ENCODE results near the gene ENC1. TPM values are rescaled to one million over a fixed set of nuclear protein-coding genes. Genes with fewer than 3 reads are reported as not detected.

Gene ENC1
- total and polyA plus RNA-seq, 4 donors: 6.8 to 31.5 (median 18.3) TPM

DNA sequence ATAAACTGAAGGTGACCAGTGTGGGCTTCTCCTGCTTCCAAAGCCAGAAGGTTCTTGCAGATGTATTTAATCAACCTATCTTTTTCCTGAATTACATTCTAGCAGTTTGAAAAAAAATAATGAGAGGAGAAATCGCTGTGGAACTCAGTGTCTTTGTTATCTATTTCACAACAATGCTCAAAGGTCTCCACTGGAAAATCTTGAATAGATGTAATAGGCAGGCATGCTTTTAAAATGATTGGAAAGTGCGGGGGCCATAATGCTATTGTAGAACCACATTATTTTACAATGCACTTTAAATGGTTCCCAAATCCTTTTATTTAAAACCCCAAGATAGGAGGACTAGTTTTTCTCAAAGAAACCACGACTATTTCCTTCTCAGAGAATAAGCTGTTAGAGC, 23.3 kb downstream of the ENC1 start:
- H3K4me3 ChIP-seq: no peak overlapping the region

DNA sequence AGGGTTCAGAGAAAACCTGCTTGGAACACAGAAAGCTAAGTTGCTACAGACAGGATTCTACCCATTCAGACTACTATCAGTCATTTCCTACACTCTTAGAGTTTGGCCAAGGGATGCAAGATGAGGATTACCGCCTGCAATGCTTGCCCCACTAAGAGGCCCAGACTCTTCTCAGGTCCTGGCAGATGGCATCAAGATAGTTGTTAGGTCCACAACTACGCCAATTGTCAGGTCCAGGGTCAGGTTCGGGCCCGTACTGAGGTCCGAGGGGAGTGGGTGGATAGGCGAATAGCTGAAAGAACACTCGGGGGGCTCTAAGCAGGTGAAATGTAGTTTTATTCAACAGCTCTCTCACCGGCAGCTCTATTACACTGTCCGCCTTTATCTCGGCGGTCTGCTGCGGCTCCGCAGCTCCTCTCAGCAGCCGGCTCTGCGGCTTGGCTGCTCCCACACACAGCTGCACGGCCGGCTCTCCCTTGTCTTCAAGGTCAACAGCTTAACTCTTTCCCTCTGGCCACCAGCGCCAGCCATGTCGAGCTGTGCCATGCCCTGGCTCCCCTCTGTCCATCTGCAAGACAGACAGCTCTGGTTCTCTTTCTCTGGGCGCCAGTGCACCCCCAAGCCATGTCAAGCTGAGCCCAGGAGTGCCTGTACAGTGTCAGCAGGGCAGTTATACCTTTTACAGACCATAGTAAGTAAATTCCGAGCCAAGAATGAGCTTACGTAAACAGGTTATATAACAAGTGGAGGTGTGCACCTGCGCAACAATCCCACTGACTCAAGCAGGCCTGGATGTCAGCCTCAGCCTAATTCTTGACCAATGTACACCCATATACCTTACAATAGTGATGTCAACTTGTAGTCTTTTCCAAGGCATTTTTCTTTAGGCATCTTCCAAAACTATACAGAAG, 24.0 kb downstream of the ENC1 start:
- DNase-seq (no peak), ATAC-seq (ENCODE audit: insufficient read depth, low FRiP score) (no peak)
- H3K4me1 ChIP-seq (ENCODE audit: control insufficient read depth in 5 of 5, insufficient read depth in 5 of 5, low read length in 5 of 5): no peaks in the 10 kb centered on the region
- no peak overlapping the region for H3K27ac ChIP-seq (ENCODE audit: low read depth in 1 of 2, low read length in 1 of 2)
- WGBS, 2 donors: 92 to 94% methylated on average over 23 of the region's 23 CpGs
- H3K36me3 ChIP-seq (ENCODE audit: control insufficient read depth in 4 of 4, insufficient read depth in 4 of 4, low read length in 4 of 4): no peaks in the 10 kb centered on the region
- no peak overlapping the region for H3K4me3 ChIP-seq
- no peaks in the 10 kb centered on the region for H3K27me3 ChIP-seq (ENCODE audit: control insufficient read depth in 3 of 3, insufficient read depth in 3 of 3, low read length in 2 of 3)
- TF ChIP-seq, protein P1, sequence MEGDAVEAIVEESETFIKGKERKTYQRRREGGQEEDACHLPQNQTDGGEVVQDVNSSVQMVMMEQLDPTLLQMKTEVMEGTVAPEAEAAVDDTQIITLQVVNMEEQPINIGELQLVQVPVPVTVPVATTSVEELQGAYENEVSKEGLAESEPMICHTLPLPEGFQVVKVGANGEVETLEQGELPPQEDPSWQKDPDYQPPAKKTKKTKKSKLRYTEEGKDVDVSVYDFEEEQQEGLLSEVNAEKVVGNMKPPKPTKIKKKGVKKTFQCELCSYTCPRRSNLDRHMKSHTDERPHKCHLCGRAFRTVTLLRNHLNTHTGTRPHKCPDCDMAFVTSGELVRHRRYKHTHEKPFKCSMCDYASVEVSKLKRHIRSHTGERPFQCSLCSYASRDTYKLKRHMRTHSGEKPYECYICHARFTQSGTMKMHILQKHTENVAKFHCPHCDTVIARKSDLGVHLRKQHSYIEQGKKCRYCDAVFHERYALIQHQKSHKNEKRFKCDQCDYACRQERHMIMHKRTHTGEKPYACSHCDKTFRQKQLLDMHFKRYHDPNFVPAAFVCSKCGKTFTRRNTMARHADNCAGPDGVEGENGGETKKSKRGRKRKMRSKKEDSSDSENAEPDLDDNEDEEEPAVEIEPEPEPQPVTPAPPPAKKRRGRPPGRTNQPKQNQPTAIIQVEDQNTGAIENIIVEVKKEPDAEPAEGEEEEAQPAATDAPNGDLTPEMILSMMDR (IDR thresholded peaks at IDR 0.05; ENCODE audit: control extremely low read depth, extremely low read depth): no peak
- no peaks in the 10 kb centered on the region for H3K9me3 ChIP-seq (ENCODE audit: control insufficient read depth in 4 of 4, insufficient read depth in 3 of 4, low read length in 3 of 4)
- no peak overlapping the region for H3K9ac ChIP-seq (ENCODE audit: insufficient read depth in 1 of 2, low read length in 2 of 2)

More for the DNA sequence above, 23.3 kb downstream of the ENC1 start:
- Histone ChIP-seq H3K4me1 (ENCODE audit: control insufficient read depth in 5 of 5, insufficient read depth in 5 of 5, low read length in 5 of 5) (no peaks in the 10 kb centered on the region), H3K9me3 (ENCODE audit: control insufficient read depth in 4 of 4, insufficient read depth in 3 of 4, low read length in 3 of 4) (no peaks in the 10 kb centered on the region), H3K9ac (ENCODE audit: insufficient read depth in 1 of 2, low read length in 2 of 2) (no peak overlapping the region), H3K27ac (ENCODE audit: low read depth in 1 of 2, low read length in 1 of 2) (no peak overlapping the region), H3K36me3 (ENCODE audit: control insufficient read depth in 4 of 4, insufficient read depth in 4 of 4, low read length in 4 of 4) (no peaks in the 10 kb centered on the region), H3K27me3 (ENCODE audit: control insufficient read depth in 3 of 3, insufficient read depth in 3 of 3, low read length in 2 of 3) (no peaks in the 10 kb centered on the region)
- ATAC-seq (ENCODE audit: insufficient read depth, low FRiP score): no peak
- WGBS, 2 donors: 73 to 78% methylated on average over 3 of the region's 3 CpGs
- TF ChIP-seq, protein P1 (IDR thresholded peaks at IDR 0.05; ENCODE audit: control extremely low read depth, extremely low read depth): no peak
- no peak for DNase-seq

DNA sequence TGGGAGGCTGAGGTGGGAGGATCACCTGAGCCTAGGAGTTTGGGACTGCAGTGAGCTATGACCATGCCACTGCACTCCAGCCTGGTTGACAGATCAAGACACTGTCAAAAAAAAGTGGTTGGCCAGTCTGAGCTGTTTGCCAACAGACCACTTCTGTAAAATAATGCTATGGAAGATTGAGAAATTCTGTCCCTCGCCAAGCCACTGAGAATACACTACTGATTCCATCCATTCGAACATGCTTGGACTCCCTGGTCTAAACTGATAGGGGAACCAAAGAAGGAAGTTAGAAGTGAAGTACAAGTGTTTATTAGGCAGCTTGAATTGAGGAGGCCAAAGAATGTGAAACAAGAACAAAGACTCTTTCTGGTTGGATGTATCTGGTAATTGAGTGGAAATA, 27.2 kb downstream of the ENC1 start:
- no peaks in the 10 kb centered on the region for H3K4me1 ChIP-seq (ENCODE audit: control insufficient read depth in 5 of 5, insufficient read depth in 5 of 5, low read length in 5 of 5)
- no peak for ATAC-seq (ENCODE audit: insufficient read depth, low FRiP score)
- no peaks in the 10 kb centered on the region for H3K27me3 ChIP-seq (ENCODE audit: control insufficient read depth in 3 of 3, insufficient read depth in 3 of 3, low read length in 2 of 3)
- TF ChIP-seq, protein P1 (IDR thresholded peaks at IDR 0.05; ENCODE audit: control extremely low read depth, extremely low read depth): no peak
- H3K36me3 ChIP-seq (ENCODE audit: control insufficient read depth in 4 of 4, insufficient read depth in 4 of 4, low read length in 4 of 4): no peaks in the 10 kb centered on the region
- H3K27ac ChIP-seq (ENCODE audit: low read depth in 1 of 2, low read length in 1 of 2): no peak overlapping the region
- no peak overlapping the region for H3K4me3 ChIP-seq
- H3K9ac ChIP-seq (ENCODE audit: insufficient read depth in 1 of 2, low read length in 2 of 2): no peak overlapping the region
- DNase-seq: no peak
- 19 to 52% methylated on average over 2 of the region's 2 CpGs for WGBS, 2 donors
- H3K9me3 ChIP-seq (ENCODE audit: control insufficient read depth in 4 of 4, insufficient read depth in 3 of 4, low read length in 3 of 4): no peaks in the 10 kb centered on the region

Data from lung (tissue), 12 donors.